Inflammatory macrophage (primary cell): Measurements from ENCODE around the gene FBXO21.
"Not testable (repeated sequence)": the region's sequence is repeated elsewhere in the genome, so short reads cannot be mapped to it uniquely, and the experiment has no call there.

Experiments used
- DNase-seq, 2 donors: peaks; one replicate each; pipeline ENCODE4 v3.0.0-alpha.2; 2020 to 2022

Gene FBXO21

DNA sequence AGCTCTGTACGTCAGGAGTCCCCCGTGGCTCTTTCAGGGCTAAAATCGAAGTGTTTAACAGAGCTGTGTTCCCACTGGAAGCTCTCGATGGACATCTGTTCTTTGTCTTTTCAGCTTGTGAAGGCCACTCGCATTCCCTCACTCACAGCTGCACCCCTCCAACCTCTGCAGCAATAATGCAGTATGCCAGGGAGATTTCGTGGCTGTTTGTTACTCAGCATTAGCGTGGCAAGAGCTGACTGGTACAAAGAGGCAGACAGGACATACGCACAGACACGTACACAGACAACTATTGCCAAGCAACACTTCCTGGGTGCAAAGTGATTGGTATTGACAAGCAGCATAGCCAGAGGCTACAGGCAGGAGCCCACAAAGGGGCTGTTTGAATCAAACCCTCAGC is 11.8 kb upstream of the FBXO21 start:
- no peak for DNase-seq

DNA sequence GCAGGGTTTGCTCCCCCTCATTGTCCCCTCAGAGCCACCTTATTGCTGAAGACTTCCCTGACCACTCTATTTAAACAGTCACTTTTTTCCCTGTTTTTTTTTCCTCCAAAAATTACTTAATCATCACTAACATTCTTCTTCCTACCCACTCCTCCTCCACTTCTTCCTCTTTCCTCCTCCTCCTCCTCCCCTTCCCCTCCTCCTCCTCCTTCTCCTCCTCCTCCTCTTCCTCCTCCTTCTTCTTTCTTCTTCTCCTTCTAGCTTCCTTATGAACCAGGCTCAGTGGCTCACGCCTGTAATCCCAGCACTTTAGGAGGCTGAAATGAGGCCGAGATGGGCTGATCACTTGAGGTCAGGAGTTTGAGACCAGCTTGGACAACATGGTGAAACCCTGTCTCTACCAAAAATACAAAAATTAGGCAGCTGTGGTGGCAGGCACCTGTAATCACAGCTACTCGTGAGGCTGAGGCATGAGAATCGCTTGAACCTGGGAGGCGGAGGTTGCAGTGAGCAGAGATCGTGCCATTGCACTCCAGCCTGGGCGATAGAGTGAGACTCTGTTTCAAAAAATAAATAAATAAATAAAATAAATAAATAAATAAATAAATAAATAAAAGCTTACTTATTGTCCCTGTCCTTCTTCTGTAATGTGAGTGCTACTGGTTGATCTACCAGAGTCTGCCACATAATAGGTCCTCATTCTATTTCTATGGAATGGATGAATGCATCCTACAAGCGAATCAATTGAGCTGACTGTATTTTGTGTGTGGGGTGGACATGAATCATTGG is 9.9 kb upstream of the FBXO21 start:
- not testable (repeated sequence) for DNase-seq

DNA sequence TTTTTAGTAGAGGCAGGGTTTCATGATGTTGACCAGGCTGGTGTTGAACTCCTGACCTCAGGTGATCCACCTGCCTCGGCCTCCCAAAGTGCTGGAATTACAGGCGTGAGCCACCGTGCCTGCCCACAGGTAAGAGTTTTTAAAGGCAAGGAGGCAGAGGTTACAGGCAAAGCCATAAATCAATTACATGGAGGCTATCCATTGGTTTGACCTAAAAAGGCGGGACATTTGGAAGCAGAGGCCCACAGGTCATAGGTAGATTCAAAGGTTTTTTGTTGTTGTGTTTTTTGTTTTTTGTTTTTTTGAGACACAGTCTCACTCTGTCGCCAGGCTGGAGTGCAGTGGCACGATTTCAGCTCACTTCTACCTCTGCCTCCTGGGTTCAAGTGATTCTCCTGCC is 6.1 kb upstream of the FBXO21 start:
- not testable (repeated sequence) for DNase-seq

DNA sequence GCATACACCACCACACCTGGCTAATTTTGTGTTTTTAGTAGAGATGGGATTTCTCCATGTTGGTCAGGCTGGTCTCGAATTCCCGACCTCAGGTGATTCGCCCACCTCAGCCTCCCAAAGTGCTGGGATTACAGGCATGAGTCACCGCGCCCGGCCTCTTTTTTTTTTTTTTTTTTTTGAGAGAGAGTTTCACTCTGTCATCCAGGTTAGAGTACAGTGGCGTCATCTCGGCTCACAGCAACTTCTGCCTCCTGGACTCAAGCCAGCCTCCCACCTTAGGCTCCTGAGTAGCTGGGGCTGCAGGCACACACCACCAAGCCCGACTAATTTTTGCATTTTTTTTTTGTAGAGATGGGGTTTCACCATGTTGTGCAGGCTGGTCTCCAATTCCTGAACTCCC is 4.8 kb upstream of the FBXO21 start:
- not testable (repeated sequence) for DNase-seq

DNA sequence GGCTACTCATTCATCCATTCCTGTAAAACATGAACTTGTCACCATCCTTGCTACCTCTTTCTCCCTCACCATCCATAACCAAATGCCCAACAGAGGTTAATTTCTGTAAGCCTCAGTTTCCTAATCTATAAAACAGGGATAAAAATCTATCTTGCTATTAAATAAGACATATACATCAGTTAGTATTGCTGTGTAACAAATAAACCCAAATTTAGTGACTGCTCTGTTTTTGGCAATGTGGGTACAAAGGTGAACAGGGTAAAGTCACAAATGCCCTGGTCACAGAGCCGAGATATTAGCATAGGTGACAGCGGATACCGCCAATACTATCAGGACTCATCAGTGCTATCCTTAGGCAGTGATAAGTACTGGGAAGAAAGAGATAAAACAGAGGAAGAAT is 3.6 kb upstream of the FBXO21 start:
- DNase-seq, result no peak

DNA sequence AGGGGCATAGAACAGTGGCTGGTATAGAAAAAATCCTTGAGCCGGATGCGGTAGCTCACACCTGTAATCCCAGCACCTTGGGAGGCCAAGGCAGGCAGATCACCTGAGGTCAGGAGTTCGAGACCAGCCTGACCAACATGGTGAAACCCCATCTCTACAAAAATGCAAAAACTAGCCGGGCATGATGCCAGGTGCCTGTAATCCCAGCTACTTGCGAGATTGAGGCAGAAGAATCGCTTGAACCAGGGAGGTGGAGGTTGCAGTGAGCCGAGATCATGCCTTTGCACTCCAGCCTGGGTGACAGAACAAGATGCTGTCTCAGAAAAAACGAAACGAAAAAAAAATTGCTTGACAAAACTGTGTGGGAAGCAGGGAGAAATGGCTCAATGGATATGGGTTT is 2.3 kb upstream of the FBXO21 start:
- DNase-seq, result not testable (repeated sequence)

DNA sequence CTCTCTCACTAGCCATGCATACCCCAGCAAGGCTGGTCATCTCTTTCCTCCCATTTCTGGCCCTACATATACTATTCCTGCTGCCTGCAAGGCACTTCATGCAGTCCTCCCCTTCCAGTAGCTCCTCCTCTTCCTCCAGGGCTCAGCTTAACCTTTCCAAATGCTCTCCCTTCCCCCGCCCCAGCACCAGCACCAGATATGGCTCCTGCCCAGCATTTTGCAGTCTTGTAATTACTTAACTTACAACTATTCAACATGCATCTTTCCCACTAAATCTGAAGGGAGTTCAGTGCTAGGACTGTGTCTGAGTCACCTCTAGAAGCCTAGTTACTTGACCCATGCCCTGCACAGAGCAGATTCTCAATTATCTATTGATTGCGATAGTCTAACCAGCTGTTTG is 1.8 kb upstream of the FBXO21 start:
- DNase-seq, result no peak

DNA sequence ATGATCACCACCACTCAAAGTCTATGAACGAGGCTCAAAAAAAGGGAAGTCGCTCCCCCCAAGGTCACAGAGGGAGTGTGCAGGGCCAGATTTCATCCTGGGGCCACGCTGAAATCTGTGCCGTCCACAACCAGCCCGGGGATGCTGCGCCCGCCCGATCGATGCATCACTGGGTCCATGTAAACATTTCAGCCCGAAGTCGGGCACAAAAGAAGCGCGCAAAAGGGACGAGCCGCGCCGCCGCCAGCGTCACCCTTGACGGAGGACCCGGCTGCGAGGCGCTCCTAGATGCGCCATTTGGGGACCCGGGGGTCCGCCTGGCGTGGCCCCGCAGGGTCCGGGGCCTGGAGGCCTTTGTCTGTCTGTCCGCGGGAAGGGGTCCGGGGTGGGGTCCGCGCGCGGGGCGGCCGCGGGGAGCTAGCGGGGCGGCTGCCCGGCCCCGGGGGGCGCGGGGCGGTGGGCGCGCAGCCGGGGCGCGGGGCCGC is 503 bp downstream of the FBXO21 start:
- DNase-seq, result peak; percentile 8 to 18

DNA sequence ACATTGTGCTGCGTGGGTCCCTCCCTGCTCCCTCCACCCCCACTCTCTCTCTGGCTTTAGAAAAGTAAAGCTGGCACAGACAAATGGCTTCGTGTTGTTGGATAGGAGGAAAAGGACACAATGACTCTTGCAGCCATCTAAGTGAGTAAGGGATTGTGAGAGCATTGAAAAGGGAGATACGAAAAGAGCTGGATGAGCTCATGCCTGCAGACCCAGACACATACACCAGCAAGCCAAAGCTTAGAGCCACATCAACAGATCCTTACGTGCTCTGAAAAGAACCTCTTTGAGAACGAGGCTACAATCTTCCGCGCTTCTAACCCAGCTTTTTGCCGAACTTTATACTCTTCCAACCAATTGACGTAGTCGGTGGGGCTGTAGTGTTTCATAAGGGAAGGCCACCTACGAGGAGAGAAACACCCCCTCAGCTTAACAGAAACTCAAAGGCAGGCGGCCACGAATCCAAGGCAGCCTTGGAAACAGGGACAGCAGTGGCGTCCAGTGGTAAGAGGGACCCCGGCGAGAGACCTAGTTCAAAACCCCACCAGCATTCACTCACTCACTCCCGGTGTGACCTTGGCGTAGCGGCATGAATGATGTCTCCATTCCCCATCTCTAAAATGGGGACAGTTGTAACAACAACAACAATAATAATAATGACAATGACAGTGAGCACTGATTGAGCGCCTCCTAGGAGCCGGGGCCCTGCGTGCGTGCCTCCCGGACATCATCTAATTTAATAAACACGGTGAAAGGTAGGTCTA is 1.1 kb downstream of the FBXO21 start:
- no peak for DNase-seq

DNA sequence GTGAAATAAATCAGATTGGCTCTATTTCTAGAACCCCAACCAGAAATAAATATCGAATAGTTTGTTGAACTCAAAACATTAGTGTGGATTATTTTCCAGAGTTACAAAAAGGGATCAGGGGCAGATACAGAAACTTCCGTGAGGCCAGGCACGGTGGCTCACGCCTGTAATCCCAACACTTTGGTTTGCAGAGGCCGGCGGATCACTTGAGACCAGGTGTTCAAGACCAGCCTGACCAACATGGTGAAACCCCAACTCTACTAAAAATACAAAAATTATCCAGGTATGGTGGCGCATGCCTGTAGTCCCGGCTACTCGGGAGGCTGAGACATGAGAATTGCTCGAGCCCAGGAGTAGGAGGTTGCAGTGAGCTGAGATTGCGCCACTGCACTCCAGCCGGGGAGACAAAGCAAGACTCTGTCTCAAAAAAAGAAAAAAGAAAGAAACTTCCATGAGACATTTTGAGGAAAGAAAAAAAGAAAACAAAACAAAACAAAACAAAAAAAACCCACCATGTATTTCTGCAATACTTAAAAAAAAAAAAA is 2.1 kb downstream of the FBXO21 start:
- no peak for DNase-seq

DNA sequence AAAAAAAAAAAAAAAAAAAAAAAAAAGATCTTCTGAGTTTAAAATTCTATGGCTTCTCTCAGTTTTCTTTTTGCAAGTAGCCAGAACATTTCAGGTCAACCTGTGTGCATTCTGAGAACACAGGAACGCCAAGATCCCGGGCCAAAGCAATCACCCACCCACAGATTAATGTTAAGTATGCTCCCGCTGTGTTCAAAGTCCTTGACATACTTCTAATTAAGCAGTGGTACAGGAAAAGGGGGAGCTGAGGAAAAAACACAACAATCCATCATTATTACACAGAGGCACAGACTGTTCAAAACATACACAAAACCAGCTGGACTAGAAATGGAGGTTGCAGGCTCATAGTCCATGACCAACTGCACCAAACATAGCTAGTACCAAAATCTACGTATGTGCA is 2.8 kb downstream of the FBXO21 start:
- no peak for DNase-seq

DNA sequence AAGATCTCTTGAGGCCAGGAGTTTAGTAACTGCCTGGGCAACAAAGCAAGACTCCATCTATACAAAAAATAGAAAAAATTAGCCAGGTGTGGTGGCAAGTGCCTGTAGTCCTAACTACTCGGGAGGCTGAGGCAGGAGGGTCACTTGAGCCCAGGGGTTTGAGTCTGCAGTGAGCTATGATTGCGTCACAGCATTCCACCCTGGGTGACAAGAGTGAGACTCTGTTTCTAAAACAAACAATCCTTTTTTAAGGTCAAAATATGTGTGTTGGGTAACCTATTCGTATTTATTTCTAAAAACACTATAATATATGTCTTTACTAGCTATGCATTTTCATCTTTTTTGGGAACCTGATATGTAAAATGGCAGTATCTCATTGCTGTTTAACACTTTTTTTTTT is 7.4 kb downstream of the FBXO21 start:
- DNase-seq, result no peak

DNA sequence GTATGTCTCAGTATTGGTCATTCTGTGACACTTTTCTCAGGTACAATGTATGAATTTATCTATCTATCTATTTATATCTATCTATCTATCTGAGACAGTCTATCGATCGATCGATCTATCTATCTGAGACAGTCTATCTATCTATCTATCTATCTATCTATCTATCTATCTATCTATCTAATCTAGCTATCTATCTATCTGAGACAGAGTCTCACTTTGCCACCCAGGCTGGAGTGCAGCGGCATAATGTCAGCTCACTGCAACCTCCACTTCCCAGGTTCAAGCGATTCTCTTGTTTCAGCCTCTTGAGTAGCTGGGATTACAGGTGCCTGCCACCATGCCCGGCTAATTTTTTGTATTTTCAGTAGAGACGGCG is 8.8 kb downstream of the FBXO21 start:
- DNase-seq, result not testable (repeated sequence)

DNA sequence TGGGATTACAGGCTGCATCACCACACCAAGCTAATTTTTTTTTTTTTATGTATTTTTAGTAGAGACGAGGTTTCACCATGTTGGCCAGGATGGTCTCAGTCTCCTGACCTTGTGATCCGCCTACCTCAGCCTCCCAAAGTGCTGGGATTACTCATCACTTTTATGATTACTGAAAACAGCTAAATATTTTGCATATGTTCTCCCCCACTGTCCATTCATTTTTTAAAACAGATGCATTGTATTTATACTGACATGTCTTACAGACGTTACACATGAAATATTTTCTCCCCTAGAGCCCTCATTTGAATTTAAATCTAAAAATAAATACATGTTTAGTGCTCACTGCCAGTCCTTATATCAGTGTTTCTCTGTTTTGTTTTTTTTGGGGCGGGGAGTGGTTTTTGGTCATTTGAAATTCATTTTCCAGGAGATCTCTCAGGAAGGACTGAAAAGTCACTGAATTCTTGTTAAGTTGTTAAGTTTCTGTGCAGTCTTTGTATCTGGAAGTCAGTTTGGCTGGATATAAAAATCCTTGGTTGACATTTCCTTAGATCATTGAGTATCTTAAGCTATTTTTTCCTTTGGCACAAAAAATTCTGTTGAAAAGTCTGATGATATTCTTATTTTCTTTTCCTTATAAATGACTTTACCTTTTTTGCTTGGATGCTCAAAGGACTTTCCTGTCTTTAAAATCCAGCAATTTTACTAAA is 9.4 kb downstream of the FBXO21 start:
- DNase-seq, result no peak

DNA sequence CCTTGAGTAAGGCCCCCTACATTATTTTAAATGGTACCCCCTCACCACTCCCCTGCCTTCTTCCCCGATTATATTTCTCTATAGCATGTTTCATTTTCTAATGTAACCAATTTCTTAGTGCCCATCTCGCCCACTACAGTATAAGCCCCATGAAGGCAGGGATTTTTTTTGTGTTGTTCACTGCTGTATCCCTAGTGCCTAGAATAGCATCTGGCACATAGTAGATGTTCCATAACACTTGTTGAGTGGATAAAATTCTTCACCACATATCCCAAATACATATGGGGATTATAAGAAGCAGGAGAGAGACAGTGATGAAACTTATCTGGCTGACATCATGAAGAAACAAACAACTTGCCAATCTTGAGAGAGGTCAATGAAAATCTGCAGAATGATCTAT is 11.5 kb downstream of the FBXO21 start:
- no peak for DNase-seq

DNA sequence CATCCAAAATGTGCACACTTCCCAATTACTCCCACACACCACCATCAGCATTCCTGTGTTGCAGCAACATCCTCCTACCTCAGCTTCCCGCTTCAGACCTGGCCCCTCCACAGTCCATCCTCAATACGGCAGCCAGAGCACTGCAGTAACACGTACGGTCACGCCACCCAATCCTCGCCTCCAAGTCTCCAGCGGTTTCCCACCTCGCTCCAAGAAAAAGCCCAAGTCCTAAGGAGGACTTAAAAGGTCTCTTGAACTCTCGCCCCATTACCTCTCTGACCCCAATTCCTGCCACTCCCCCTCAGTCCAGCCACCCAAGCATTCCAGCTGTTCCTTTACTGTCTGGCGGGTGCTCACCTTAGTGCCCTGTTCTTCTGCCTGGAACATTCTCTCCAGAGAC is 12.0 kb downstream of the FBXO21 start:
- DNase-seq, result no peak

DNA sequence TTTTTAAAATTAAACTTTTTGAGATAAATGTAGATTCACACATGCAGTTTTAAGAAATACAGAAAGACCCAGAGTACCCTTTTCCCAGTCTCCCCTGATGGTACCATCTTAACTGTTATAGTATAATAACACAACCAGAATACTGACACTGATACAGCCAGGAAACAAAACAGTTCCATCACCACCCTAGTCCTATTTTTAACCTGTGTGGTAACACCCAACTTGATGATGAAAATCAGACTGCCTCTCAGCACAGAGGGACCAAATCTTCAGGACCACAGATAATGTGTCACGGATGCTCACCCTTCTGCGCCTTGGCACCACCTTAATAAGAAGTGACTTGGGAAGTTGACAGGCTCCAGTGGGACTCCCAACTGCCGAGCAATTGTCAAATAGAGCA is 18.1 kb downstream of the FBXO21 start:
- DNase-seq, result no peak

DNA sequence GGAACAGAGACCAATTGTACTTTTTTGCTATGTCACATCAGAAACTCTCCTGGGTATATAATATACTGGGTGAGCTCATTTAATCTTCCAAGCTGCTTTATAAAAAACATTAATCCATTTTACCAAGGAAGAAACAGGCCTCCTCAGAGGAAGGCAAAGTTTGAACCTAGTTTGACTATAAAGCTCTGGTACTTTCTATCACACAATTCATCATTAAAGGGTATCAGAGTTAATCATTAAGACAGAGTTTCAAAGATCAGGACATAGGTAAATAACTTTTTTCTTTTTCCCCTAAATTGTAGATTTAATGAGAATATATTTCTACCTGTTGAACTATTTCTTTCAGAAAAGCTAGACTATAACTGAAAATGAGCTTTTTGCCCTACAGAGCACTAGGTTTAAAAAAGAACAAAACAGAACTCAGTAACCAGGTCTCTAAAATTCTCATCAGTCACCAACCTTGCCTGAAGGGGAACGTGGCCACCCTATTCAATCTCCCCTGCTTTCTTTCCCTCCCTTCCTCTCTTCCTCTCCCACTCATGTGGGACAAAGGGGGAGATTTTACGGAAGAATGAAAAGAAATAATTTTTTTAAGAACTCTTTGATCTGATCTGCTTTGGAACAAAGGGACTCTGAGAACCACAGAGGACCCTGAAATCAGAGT is 18.6 kb downstream of the FBXO21 start:
- no peak for DNase-seq

DNA sequence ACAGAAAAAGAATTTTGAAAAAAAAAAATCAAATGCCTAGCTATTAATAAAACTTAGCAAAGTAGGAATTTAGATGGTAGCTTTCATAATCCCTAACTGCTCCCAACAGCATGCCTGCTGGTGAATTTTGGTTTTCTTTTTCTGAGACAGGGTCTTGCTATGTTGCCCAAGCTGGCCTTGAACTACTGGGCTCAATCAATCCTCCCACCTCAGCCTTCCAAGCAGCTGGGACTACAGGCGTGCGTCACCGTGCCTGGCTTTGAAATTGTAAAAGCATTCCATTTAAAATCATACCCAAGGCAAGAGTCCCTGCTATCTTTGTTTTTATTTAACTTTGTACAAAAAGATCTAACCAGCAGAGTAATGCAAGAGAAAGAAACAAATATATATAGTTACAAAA is 20.7 kb downstream of the FBXO21 start:
- no peak for DNase-seq

DNA sequence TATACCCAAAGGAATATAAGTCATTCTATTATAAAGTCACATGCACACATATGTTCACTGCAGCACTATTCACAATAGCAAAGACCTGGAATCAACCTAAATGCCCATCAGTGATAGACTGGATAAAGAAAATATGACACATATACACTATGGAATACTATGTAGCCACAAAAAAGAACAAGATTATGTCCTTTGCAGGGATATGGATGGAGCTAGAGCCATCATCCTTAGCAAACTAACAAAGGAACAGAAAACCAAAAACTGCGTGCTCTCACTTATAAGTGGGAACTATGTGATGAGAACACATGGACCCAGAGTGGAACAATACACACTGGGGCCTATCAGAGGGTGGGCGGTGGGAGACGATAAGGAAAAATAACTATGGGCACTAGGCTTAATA is 21.3 kb downstream of the FBXO21 start:
- no peak for DNase-seq

DNA sequence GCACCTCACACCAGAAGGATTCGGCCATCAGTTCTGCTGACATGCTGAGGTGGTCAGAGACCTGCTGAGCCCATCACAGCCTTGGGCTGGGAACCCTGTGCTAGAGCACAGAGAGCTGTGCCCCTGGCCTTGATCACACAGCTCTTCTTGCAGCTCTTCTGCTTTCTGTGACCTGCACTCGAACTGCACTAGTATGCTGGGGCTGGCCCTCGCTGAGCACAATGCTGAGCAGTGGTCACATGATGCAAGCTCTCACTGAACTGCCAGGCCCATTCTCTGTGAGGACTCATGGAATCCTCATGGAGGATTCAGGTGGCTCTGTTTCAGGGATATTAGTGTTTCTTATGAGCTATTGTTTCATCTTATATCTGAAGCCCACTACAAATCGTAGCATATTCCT is 22.5 kb downstream of the FBXO21 start:
- DNase-seq, result no peak

DNA sequence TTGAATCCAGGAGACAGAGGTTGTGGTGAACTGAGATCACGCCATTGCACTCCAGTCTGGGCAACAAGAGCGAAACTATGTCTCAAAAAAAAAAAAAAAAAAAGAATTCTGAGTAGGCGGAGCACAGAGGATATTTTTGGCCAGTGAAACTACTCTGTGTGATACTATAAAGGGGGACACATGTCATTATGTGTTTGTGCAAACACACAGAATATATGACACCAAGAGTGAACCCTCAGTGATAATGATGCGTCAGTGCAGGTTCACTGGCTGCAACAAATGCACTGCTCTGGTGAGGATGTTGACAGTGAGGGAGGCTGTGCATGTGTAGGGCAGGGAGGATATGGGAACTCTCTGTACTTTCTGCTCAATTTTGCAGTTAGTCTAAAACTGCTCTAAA is 24.2 kb downstream of the FBXO21 start:
- DNase-seq, result no peak

DNA sequence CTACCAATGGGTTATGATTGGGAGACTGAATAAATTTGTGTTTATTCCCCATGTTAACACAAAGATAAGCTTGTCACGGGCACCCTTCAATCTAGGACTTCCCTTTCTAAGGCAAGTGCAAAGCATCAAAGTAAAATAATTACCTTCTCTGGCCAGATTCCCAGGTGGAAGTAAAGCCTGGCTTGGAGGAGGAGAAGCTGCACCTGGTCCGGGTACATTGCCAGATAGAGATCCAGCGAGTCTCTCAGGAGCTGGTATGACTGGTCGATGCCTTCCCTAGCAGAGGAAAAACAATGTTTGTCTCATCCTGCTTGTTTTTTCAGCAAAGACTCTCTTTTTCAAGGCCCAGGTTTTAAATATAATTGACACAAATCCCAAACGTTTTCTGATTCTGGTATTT is 24.9 kb downstream of the FBXO21 start:
- no peak for DNase-seq
